ENCODE results near the gene ZNF862.

Gene ZNF862

DNA sequence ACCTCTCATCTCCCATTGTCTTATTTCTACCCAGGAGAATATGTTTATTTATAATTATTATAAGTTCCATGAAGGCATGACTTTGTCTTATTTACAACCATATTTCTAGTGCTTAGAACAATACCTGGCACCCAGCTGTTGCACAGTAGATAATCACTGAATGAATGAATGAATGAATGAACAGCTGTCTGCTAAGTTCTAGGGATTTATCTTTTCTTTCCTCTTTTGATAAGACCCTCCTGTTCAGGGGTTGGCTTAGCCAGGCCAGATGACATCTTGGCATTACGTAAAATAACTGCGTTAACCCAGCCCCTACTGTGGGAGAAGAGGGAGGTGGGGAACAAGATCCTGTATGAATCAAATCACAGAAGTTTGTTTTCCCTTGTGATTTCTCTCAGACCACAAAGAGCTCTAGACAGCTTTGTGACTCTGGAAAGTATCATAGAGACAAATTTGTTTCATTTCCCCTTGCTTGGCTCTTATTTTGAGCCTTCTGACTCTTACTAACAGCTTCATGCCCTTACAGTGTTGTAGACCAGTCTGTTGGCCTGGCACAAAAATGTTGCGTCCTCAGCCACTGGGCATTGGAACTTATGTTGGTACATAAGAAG, 8.4 kb downstream of the ZNF862 start:
- DNase-seq, result no peak

DNA sequence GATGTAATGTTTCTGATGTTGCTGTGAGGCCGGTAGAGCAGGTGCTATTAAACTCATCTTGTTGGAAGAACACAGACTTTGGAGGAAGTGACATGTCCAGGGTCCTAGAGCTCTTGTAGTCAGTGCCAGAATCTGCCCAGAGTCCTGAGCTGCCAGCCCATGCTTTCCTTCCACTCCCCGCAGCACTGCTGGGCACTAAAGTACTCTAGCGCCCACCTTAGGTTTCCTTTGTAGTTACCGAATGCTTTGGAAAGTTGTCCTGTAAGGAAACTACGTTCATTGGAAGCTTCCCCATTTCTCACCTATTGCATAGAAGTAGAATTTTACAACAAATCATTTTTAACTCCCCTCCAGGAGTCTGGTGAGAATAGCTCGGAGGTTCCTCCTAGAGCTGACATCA, 11.0 kb downstream of the ZNF862 start:
- no peak for DNase-seq

- DNase-seq, result no peak
Observed at GRCh38 chr7:149850007-149850594, 11.9 kb downstream of the ZNF862 start.

GRCh38 chr7:149850716-149851115, 12.5 kb downstream of the ZNF862 start:
- DNase-seq, result no peak

DNA sequence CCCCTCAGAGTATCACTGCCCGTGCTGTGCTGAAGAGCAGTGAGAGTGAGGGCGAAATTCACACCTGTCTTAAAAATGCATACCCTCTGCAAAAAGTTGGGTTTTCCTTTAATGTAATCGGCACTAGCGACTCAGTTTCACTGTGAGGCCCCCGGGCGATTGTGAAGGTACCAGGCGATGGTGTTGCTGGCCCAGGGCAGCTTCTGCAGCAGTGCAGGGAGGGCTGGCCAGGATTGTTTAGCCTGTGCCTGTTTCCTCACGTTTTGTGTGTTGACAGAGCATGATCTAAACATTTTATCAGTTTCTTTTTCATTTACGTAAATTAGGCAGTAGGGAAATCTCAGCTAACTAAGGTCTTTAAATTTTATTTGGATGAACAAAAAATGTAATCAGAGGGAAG, 13.3 kb downstream of the ZNF862 start:
- DNase-seq, result no peak

DNA sequence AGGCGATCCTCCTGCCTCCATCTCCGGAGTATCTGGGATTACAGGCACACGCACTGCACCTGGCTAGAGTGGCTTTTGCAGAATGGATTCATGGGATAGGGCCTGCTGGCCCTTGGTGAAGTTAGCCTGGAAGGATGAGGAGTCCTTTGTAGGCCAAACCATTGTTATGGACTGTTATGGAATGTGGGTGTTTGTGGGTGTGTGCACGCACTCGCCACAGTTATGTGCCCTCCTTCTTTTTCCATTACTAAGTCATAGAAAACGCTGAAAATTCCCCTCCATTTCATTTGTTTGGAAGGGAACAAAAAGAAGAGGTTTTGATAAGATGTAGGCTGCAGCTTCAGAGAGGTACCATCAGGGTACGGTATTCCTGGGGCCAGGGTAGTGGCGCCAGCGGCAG, 15.0 kb downstream of the ZNF862 start:
- no peak for DNase-seq

GRCh38 chr7:149854611-149855360, 16.6 kb downstream of the ZNF862 start:
- DNase-seq, result no peak

- no peak for DNase-seq
Observed at GRCh38 chr7:149855361-149856305, 17.5 kb downstream of the ZNF862 start.

GRCh38 chr7:149856583-149856982, 18.4 kb downstream of the ZNF862 start:
- no peak for DNase-seq

GRCh38 chr7:149859369-149859768, 21.2 kb downstream of the ZNF862 start:
- no peak for DNase-seq

DNA sequence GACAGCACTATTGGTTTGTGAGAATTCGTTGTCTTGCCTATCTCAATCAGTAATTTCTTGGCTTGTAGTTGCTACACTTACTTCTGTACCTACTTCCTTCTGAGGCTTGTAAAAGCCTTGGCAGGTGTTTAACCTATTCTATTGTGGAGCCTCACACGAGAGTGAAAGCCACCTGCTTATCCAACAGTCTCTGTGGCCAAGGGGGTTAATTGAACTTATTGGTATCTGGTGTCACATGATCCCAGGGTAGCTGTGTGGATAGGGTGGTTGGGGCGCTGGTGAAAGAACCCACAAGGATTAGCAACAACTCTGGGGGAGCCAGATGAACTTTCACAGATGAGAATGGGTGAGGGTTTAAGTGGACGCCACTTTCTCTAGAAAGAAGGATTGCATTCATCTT, 21.7 kb downstream of the ZNF862 start:
- DNase-seq, result no peak

GRCh38 chr7:149860821-149861727, 22.9 kb downstream of the ZNF862 start:
- no peak for DNase-seq

- DNase-seq, result no peak
Observed at GRCh38 chr7:149861728-149862045, 23.5 kb downstream of the ZNF862 start.

DNA sequence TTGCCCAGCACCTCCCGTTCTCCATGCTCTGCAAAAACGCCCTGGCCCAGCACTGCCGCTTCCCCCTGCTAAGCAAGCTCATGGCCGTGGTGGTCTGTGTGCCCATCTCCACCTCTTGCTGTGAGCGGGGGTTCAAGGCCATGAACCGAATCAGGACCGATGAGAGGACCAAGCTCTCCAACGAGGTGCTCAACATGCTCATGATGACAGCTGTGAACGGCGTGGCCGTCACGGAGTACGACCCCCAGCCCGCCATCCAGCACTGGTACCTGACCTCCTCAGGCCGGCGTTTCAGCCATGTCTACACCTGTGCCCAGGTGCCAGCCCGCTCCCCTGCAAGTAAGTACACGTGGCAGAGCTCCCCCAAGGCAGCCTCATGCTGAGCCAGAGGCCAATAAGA, 24.0 kb downstream of the ZNF862 start:
- DNase-seq, result no peak

GRCh38 chr7:149863500-149863899, 25.3 kb downstream of the ZNF862 start:
- no peak for DNase-seq

- no peak for DNase-seq
Observed at GRCh38 chr7:149864023-149864422, 25.8 kb downstream of the ZNF862 start.

DNA sequence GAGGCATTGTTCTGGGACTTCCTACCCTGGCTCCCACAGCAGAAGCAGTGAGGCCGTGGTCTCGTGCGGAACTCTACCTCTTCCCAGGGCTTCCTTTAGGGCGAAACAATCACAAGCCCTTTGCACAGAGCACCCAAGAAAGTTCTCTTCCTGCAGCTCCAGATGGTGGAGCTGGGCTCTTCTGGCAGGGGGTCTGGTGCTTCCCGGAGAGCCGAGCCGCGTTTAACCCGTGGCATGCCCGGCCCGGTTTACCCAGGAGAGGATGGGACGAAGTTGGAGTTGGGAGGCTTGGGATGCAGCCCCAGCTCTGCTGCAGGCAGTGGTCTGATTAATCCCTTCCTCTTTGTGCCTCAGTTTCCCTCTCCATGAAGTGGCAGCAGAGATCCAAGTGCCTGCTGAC, 26.6 kb downstream of the ZNF862 start:
- DNase-seq, result no peak

GRCh38 chr7:149865437-149865836, 27.3 kb downstream of the ZNF862 start:
- DNase-seq, result no peak

- DNase-seq, result no peak
Observed at GRCh38 chr7:149866139-149866778, 28.1 kb downstream of the ZNF862 start.

DNA sequence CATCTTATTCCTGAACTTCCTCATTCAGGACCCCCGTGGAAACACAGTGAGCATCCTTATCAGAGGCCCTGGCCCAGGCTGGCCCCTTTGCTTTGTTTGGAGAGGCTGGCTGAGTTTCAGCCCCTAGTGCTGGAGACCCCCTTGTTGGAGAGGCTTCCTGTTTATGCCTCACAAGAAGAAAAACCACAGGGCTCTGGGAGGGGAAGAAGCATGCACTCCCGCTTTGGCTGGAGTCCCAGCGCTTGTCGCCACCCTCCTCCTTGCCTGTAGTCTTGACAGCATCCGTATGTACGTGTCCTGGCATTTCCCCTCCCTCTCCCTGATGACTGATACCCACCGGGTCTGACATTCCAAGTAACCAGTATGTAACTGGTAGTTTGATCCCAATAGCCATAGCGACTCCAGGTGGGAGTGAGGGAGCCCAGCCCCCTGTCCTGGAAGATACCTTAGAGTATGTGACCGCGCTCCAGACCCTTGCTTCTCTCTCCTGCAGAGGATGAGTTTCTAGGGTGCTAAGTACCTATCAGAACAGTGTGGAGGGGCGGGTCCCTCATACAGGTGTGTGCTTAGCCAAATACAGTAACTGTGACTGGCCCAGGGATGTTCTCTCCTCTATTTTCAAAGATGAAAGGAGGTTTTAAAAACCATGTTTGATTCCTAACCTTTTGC, 28.7 kb downstream of the ZNF862 start:
- DNase-seq, result no peak
